K562 (cell line): Measurements from ENCODE around the gene EID2. TPM values are rescaled to one million over a fixed set of nuclear protein-coding genes. Genes with fewer than 3 reads are reported as not detected.

Source experiments
- ARID1B ChIP-seq: fragments of 450-650 bp; IDR thresholded peaks from 2 replicates; pipeline ENCODE4 v1.6.1; 2016; ENCODE audit warnings: antibody characterized with exemption, mild to moderate bottlenecking, inconsistent platforms
- DMBX1 ChIP-seq: fragments of 250-450 bp; sonication (Bioruptor Pico); IDR thresholded peaks from 2 replicates; pipeline ENCODE4 v1.8.0; 2022; ENCODE audit warnings: inconsistent platforms, mild to moderate bottlenecking, moderate library complexity, borderline replicate concordance
- GATA2 ChIP-seq: sonication (generic); formaldehyde crosslinking; IDR thresholded peaks from 2 replicates; pipeline ENCODE4 v1.4.0; 2020; ENCODE audit warnings: mild to moderate bottlenecking, missing genetic modification reagents
- GTF2E2 ChIP-seq: fragments of 200-800 bp; sonication (Bioruptor generic); IDR thresholded peaks from 2 replicates; pipeline ENCODE4 v1.6.1; 2016; ENCODE audit warnings: missing genetic modification characterization, missing compliant biosample characterization
- HNRNPLL ChIP-seq: fragments of 200-400 bp; formaldehyde crosslinking; IDR thresholded peaks from 2 replicates; pipeline ENCODE4 v1.6.1; 2017; ENCODE audit warnings: low read length, low read depth, mild to moderate bottlenecking; ENCODE audit not compliant: poor library complexity, severe bottlenecking
- HNRNPUL1 ChIP-seq: fragments of 200-400 bp; formaldehyde crosslinking; IDR thresholded peaks from 2 replicates; pipeline ENCODE4 v1.6.1; 2017; ENCODE audit warnings: low read length
- JUND ChIP-seq, 2 experiments: IDR thresholded peaks; 2 replicates in 1 of 2; 3 replicates in 1 of 2; pipeline ENCODE4 v1.6.1; 2011; ENCODE audit warnings: borderline replicate concordance in 2 of 2, low read depth in 2 of 2, low read length in 2 of 2, improper control_type of control experiment in 1 of 2, missing biosample characterization in 1 of 2, missing genetic modification characterization in 1 of 2, missing genetic modification reagents in 1 of 2
- MED1 ChIP-seq: sonication (generic); formaldehyde crosslinking; IDR thresholded peaks from 2 replicates; pipeline ENCODE4 v1.8.1; 2023; ENCODE audit warnings: missing genetic modification reagents, borderline replicate concordance
- POLR2H ChIP-seq: IDR thresholded peaks from 2 replicates; pipeline ENCODE4 v1.6.1; 2016; ENCODE audit warnings: missing genetic modification characterization, low read depth, mild to moderate bottlenecking, control low read depth, missing compliant biosample characterization, moderate library complexity
- ZNF24 ChIP-seq: fragments of 450-650 bp; IDR thresholded peaks from 2 replicates; pipeline ENCODE4 v1.6.1; 2016
- polyA plus RNA-seq, 8 experiments: library from polyadenylated mRNA; depleted of rRNA in 4 of 8; stranded (reverse) in 5 of 8; unstranded in 3 of 8; fragments of >200 nt; fragmentation: Nextera tagmentation in 2 of 8; fragmentation: Illumina TruSeq in 1 of 8; extraction: Ambion mirVana in 2 of 8; extraction: Trizol in 1 of 8; gene quantifications; 2 replicates each; pipeline versions ENCODE4 v1.2.1 to v1.2.3, GENCODE V29; 2011 to 2014; ENCODE audit warnings: inconsistent platforms in 1 of 8, missing spikeins in 1 of 8
- total RNA-seq, 7 experiments: library from RNA; depleted of rRNA in 6 of 7; stranded (reverse); fragments of >200 nt in 6 of 7; fragmentation: Illumina TruSeq in 2 of 7; extraction: Trizol in 2 of 7; gene quantifications; 2 replicates each; pipeline versions ENCODE4 v1.2.1 to v1.2.3, GENCODE V29; 2011 to 2021; ENCODE audit warnings: low replicate concordance in 1 of 7
- TF ChIP-seq, protein P1 (sequence below), 2 experiments: IDR thresholded peaks in 1 of 2; conservative IDR thresholded peaks in 1 of 2; 2 replicates each; pipeline ENCODE4 v1.6.1; 2016; ENCODE audit warnings: low read depth in 2 of 2, mild to moderate bottlenecking in 1 of 2, missing compliant biosample characterization in 1 of 2, missing genetic modification characterization in 1 of 2, moderate library complexity in 1 of 2
- TF ChIP-seq, protein P2 (sequence below): fragments of 450-650 bp; IDR thresholded peaks from 2 replicates; pipeline ENCODE4 v1.6.1; 2017; ENCODE audit warnings: mild to moderate bottlenecking, moderate library complexity
- TF ChIP-seq, protein P3 (sequence below), 2 experiments: fragments of 450-650 bp; conservative IDR thresholded peaks; 2 replicates each; pipeline ENCODE4 v1.6.1; 2017; ENCODE audit warnings: mild to moderate bottlenecking in 2 of 2, moderate library complexity in 2 of 2
- TF ChIP-seq, protein P4 (sequence below): fragments of 450-650 bp; IDR thresholded peaks from 2 replicates; pipeline ENCODE4 v1.6.1; 2017; ENCODE audit warnings: antibody characterized with exemption

Gene EID2
- total and polyA plus RNA-seq, 9 of the 15 experiments (the other 6 are each of a cell fraction or from before 2014, with no cell fraction given) = 2.5 to 18.5 (median 11.3) TPM

DNA sequence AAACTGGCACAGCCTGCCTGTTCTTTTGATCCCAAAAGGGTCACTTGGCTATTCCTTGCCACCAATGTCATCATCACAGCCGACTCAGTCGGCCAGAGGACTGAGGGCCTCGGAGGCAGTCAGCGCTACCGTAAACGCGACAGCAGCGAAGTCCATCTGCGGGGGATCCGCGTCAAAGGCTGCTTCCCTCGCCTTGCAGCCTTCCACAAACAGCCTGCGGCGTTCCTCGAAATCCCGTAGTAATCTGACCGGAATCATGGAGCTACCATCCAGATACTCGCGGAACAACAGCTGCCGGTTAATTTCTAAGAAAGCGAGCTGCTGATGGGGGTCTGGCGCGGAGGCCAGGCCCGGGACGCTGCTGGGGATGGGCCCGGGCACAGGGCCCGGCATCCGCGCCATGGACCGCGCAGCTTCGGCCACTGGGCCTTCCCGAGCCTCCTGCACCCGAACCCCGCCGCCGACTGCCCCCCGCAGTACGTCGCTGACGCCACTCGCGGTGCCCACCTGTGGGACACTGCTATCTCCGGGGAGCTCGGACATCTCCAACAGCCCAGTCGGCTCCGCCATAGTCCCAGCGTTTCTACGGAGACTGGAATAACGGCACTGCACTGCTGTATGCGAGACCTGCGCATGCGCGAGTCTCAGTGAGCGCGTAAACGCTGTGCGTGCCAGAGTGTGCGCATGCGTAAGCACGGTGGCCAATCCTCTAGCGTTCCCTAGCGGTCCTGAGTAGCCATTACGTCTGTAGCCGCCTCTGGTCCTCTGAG, 7.5 kb downstream of the EID2 start, which contains the start of gene EID2B (continued):
- TF ChIP-seq, protein P1, sequence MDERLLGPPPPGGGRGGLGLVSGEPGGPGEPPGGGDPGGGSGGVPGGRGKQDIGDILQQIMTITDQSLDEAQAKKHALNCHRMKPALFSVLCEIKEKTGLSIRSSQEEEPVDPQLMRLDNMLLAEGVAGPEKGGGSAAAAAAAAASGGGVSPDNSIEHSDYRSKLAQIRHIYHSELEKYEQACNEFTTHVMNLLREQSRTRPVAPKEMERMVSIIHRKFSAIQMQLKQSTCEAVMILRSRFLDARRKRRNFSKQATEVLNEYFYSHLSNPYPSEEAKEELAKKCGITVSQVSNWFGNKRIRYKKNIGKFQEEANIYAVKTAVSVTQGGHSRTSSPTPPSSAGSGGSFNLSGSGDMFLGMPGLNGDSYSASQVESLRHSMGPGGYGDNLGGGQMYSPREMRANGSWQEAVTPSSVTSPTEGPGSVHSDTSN (CRISPR knock-in tag; IDR thresholded peaks at IDR 0.05; ENCODE audit: low read depth) = no peak
- TF ChIP-seq, protein P1 (tag; conservative IDR thresholded peaks at IDR 0.05; ENCODE audit: low read depth) = no peak
- TF ChIP-seq, protein P2, sequence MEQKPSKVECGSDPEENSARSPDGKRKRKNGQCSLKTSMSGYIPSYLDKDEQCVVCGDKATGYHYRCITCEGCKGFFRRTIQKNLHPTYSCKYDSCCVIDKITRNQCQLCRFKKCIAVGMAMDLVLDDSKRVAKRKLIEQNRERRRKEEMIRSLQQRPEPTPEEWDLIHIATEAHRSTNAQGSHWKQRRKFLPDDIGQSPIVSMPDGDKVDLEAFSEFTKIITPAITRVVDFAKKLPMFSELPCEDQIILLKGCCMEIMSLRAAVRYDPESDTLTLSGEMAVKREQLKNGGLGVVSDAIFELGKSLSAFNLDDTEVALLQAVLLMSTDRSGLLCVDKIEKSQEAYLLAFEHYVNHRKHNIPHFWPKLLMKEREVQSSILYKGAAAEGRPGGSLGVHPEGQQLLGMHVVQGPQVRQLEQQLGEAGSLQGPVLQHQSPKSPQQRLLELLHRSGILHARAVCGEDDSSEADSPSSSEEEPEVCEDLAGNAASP = no peak
- TF ChIP-seq, protein P3, sequence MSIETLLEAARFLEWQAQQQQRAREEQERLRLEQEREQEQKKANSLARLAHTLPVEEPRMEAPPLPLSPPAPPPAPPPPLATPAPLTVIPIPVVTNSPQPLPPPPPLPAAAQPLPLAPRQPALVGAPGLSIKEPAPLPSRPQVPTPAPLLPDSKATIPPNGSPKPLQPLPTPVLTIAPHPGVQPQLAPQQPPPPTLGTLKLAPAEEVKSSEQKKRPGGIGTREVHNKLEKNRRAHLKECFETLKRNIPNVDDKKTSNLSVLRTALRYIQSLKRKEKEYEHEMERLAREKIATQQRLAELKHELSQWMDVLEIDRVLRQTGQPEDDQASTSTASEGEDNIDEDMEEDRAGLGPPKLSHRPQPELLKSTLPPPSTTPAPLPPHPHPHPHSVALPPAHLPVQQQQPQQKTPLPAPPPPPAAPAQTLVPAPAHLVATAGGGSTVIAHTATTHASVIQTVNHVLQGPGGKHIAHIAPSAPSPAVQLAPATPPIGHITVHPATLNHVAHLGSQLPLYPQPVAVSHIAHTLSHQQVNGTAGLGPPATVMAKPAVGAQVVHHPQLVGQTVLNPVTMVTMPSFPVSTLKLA (conservative IDR thresholded peaks at IDR 0.05) = no peak; a peak in 1 of 4 replicates
- 0 out of 2 replicates have a peak, but pooled peaks have one; percentile 24 for TF ChIP-seq GTF2E2 (tag)
- no peak for TF ChIP-seq GATA2 (CRISPR knock-in tag)
- TF ChIP-seq MED1 (CRISPR knock-in tag) = no peak
- TF ChIP-seq HNRNPLL = peak; percentile 79
- no peak for TF ChIP-seq HNRNPUL1
- no peak for TF ChIP-seq ZNF24
- TF ChIP-seq ARID1B = no peak
- TF ChIP-seq POLR2H (tag) = no peak
- TF ChIP-seq, protein P4, sequence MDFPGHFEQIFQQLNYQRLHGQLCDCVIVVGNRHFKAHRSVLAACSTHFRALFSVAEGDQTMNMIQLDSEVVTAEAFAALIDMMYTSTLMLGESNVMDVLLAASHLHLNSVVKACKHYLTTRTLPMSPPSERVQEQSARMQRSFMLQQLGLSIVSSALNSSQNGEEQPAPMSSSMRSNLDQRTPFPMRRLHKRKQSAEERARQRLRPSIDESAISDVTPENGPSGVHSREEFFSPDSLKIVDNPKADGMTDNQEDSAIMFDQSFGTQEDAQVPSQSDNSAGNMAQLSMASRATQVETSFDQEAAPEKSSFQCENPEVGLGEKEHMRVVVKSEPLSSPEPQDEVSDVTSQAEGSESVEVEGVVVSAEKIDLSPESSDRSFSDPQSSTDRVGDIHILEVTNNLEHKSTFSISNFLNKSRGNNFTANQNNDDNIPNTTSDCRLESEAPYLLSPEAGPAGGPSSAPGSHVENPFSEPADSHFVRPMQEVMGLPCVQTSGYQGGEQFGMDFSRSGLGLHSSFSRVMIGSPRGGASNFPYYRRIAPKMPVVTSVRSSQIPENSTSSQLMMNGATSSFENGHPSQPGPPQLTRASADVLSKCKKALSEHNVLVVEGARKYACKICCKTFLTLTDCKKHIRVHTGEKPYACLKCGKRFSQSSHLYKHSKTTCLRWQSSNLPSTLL = no peak
- no peak for TF ChIP-seq DMBX1 (CRISPR knock-in tag)
- TF ChIP-seq JUND (IDR thresholded peaks at IDR 0.05; ENCODE audit: borderline replicate concordance, low read depth, low read length) = peak; percentile 66
- TF ChIP-seq JUND (tag; IDR thresholded peaks at IDR 0.05; ENCODE audit: borderline replicate concordance, low read depth, low read length) = no peak; the same call in 2 of the 3 replicates
